ENCODE measurements around the gene CCL18. TPM values are rescaled to one million over a fixed set of nuclear protein-coding genes. Genes with fewer than 3 reads are reported as not detected.

CCL18 gene
- total RNA-seq, 1 experiment from 2014 or later = not detected

DNA sequence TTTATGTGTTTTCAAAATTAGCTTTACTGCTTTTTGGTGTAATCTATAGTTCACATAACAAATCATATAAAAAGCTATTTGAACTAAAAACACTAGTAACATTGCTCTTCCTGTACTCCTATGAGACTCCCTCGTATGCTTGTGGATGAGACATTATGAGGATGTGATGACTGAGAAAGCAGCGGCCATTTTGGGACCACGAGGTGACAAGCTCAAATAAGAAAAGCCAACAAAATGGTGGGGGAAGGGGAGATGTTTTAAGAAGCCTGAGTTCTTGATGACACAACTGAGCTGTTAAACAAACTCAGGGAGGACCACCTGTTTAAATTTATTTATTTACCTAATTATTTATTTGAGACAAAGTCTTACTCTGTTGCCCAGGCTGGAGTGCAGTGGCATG, 4.5 kb downstream of the CCL18 start:
- Histone ChIP-seq H3K9me3 (ENCODE audit: low read depth, low read length, poor library complexity, severe bottlenecking) (no peaks in the 10 kb centered on the region), H3K4me1 (ENCODE audit: insufficient read depth, low read length, poor library complexity, severe bottlenecking) (no peaks in the 10 kb centered on the region), H3K4me3 (ENCODE audit: low read depth, low read length, poor library complexity, severe bottlenecking) (no peak overlapping the region), H3K27me3 (replicated peaks; ENCODE audit: insufficient read depth, low read depth, low read length, poor library complexity) (no peaks in the 10 kb centered on the region), H3K27ac (ENCODE audit: low read depth, low read length, poor library complexity, severe bottlenecking) (no peak overlapping the region), H3K36me3 (ENCODE audit: insufficient read depth, low read length, poor library complexity, severe bottlenecking) (no peaks in the 10 kb centered on the region)
- ChIA-PET CTCF (no interaction called here), POLR2A (ENCODE audit: low non-redundant PET) (no interaction called here)
- no TSS peak for BruUV-seq (replicated peaks)
- TF ChIP-seq, protein P1, sequence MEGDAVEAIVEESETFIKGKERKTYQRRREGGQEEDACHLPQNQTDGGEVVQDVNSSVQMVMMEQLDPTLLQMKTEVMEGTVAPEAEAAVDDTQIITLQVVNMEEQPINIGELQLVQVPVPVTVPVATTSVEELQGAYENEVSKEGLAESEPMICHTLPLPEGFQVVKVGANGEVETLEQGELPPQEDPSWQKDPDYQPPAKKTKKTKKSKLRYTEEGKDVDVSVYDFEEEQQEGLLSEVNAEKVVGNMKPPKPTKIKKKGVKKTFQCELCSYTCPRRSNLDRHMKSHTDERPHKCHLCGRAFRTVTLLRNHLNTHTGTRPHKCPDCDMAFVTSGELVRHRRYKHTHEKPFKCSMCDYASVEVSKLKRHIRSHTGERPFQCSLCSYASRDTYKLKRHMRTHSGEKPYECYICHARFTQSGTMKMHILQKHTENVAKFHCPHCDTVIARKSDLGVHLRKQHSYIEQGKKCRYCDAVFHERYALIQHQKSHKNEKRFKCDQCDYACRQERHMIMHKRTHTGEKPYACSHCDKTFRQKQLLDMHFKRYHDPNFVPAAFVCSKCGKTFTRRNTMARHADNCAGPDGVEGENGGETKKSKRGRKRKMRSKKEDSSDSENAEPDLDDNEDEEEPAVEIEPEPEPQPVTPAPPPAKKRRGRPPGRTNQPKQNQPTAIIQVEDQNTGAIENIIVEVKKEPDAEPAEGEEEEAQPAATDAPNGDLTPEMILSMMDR (conservative IDR thresholded peaks at IDR 0.05; ENCODE audit: low read depth, low read length) = no peak
- TF ChIP-seq EZH2 (IDR thresholded peaks at IDR 0.05; ENCODE audit: borderline replicate concordance, low read depth, low read length, poor library complexity, severe bottlenecking) = no peak
- DNase-seq (ENCODE audit: low spot score) = no peak
- intact Hi-C loops (cut with micrococcal nuclease; ENCODE audit: unreplicated experiment) = no loop called here

GRCh38 chr17:36069136-36069535, 5.1 kb downstream of the CCL18 start:
- Histone ChIP-seq H3K36me3 (ENCODE audit: insufficient read depth, low read length, poor library complexity, severe bottlenecking) (no peaks in the 10 kb centered on the region), H3K4me1 (ENCODE audit: insufficient read depth, low read length, poor library complexity, severe bottlenecking) (no peaks in the 10 kb centered on the region), H3K9me3 (ENCODE audit: low read depth, low read length, poor library complexity, severe bottlenecking) (no peaks in the 10 kb centered on the region), H3K4me3 (ENCODE audit: low read depth, low read length, poor library complexity, severe bottlenecking) (no peak overlapping the region), H3K27ac (ENCODE audit: low read depth, low read length, poor library complexity, severe bottlenecking) (no peak overlapping the region), H3K27me3 (replicated peaks; ENCODE audit: insufficient read depth, low read depth, low read length, poor library complexity) (no peaks in the 10 kb centered on the region)
- DNase-seq (ENCODE audit: low spot score) = no peak
- no peak for TF ChIP-seq EZH2 (IDR thresholded peaks at IDR 0.05; ENCODE audit: borderline replicate concordance, low read depth, low read length, poor library complexity, severe bottlenecking)
- TF ChIP-seq, protein P1 (conservative IDR thresholded peaks at IDR 0.05; ENCODE audit: low read depth, low read length) = no peak
- POLR2A ChIA-PET (ENCODE audit: low non-redundant PET) = no interaction called here
- intact Hi-C loops (cut with micrococcal nuclease; ENCODE audit: unreplicated experiment) = no loop called here
- CTCF ChIA-PET = no interaction called here
- no TSS peak for BruUV-seq (replicated peaks)

DNA sequence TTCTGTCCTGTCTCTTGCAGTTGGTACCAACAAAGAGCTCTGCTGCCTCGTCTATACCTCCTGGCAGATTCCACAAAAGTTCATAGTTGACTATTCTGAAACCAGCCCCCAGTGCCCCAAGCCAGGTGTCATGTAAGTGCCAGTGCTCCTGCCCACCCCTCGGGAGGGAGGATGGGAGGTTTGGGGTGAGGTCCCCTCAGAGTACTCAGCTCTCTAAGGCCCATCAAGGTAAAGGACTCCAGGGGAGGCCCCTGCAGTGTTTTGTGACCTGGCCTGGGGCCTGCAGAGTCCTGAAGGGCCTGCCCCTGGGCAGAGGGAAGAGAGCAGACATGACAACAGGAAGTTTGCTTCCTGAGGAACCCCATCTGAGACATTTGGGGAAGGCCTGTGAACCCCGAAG, 6.4 kb downstream of the CCL18 start:
- Histone ChIP-seq H3K4me3 (ENCODE audit: low read depth, low read length, poor library complexity, severe bottlenecking) (no peak overlapping the region), H3K27me3 (replicated peaks; ENCODE audit: insufficient read depth, low read depth, low read length, poor library complexity) (no peaks in the 10 kb centered on the region), H3K36me3 (ENCODE audit: insufficient read depth, low read length, poor library complexity, severe bottlenecking) (no peaks in the 10 kb centered on the region), H3K9me3 (ENCODE audit: low read depth, low read length, poor library complexity, severe bottlenecking) (no peaks in the 10 kb centered on the region), H3K4me1 (ENCODE audit: insufficient read depth, low read length, poor library complexity, severe bottlenecking) (no peaks in the 10 kb centered on the region), H3K27ac (ENCODE audit: low read depth, low read length, poor library complexity, severe bottlenecking) (no peak overlapping the region)
- no TSS peak for BruUV-seq (replicated peaks)
- no peak for TF ChIP-seq EZH2 (IDR thresholded peaks at IDR 0.05; ENCODE audit: borderline replicate concordance, low read depth, low read length, poor library complexity, severe bottlenecking)
- TF ChIP-seq, protein P1 (conservative IDR thresholded peaks at IDR 0.05; ENCODE audit: low read depth, low read length) = no peak
- no peak for DNase-seq (ENCODE audit: low spot score)
- ChIA-PET CTCF (no interaction called here), POLR2A (ENCODE audit: low non-redundant PET) (no interaction called here)
- intact Hi-C loops (cut with micrococcal nuclease; ENCODE audit: unreplicated experiment) = loop anchor here (10.0 kb wide), 1 partner anchor 106 kb away; no protein-coding TSS in a partner anchor

Data from A673 (cell line).